ENCODE measurements around the gene DCAF17. TPM values are rescaled to one million over a fixed set of nuclear protein-coding genes. Genes with fewer than 3 reads are reported as not detected.

DCAF17 gene
- total and polyA plus RNA-seq, 2 of the 13 experiments (the other 11 are each of a cell fraction or from before 2014, with no cell fraction given), result 13.7 to 30.0 TPM

GRCh38 chr2:171416009-171416926 lies 17.8 kb upstream of the DCAF17 start (continued):
- TF ChIP-seq SKIL (CRISPR knock-in tag; IDR thresholded peaks at IDR 0.05; ENCODE audit: borderline replicate concordance) (no peak), NR0B2 (CRISPR knock-in tag; IDR thresholded peaks at IDR 0.05) (no peak), NBN (conservative IDR thresholded peaks at IDR 0.05) (no peak), HCFC1 (IDR thresholded peaks at IDR 0.05; ENCODE audit: low read depth, low read length) (no peak), THRA (CRISPR knock-in tag; IDR thresholded peaks at IDR 0.05; ENCODE audit: borderline replicate concordance) (0 out of 2 replicates have a peak, but pooled peaks have one; percentile 45), ZNF281 (CRISPR knock-in tag; IDR thresholded peaks at IDR 0.05; ENCODE audit: borderline replicate concordance) (no peak), PBX2 (CRISPR knock-in tag; IDR thresholded peaks at IDR 0.05) (no peak), KDM6A (CRISPR knock-in tag; IDR thresholded peaks at IDR 0.05; ENCODE audit: low read depth) (no peak), ZBTB43 (CRISPR knock-in tag; conservative IDR thresholded peaks at IDR 0.05) (no peak), GZF1 (CRISPR knock-in tag; IDR thresholded peaks at IDR 0.05) (no peak), TGIF2 (CRISPR knock-in tag; IDR thresholded peaks at IDR 0.05) (0 out of 2 replicates have a peak, but pooled peaks have one; percentile 11), STAT5B (CRISPR knock-in tag; IDR thresholded peaks at IDR 0.05) (no peak), KDM2A (CRISPR knock-in tag; IDR thresholded peaks at IDR 0.05; ENCODE audit: borderline replicate concordance, low read depth) (peak; percentile 65), ZNF20 (CRISPR knock-in tag; IDR thresholded peaks at IDR 0.05) (no peak), YEATS2 (CRISPR knock-in tag; IDR thresholded peaks at IDR 0.05; ENCODE audit: borderline replicate concordance) (peak; percentile 75; the same call in 1 of the 2 replicates), THAP11 (CRISPR knock-in tag; IDR thresholded peaks at IDR 0.05) (peak; percentile 68), MATR3 (CRISPR knock-in tag; IDR thresholded peaks at IDR 0.05) (no peak)
- TF ChIP-seq, protein P1, sequence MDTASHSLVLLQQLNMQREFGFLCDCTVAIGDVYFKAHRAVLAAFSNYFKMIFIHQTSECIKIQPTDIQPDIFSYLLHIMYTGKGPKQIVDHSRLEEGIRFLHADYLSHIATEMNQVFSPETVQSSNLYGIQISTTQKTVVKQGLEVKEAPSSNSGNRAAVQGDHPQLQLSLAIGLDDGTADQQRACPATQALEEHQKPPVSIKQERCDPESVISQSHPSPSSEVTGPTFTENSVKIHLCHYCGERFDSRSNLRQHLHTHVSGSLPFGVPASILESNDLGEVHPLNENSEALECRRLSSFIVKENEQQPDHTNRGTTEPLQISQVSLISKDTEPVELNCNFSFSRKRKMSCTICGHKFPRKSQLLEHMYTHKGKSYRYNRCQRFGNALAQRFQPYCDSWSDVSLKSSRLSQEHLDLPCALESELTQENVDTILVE (CRISPR knock-in tag; IDR thresholded peaks at IDR 0.05), result peak; percentile 63; the same call in 1 of the 2 replicates
